Upper lobe of right lung (tissue), 1 donor: ENCODE data around the gene TMEM69. TPM values are rescaled to one million over a fixed set of nuclear protein-coding genes. Genes with fewer than 3 reads are reported as not detected.
A peak's percentile ranks its signal among the peaks of the same experiment; 100 is the strongest.
"Not testable (repeated sequence)": the region's sequence is repeated elsewhere in the genome, so short reads cannot be mapped to it uniquely, and the experiment has no call there.

Source experiments
- ATAC-seq: fragments of 200-7000 bp; cut with Tn5 transposase; one replicate; pipeline ENCODE4 v1.9.1; 2020; ENCODE audit warnings: mild to moderate bottlenecking, moderate library complexity
- DNase-seq: peaks from one replicate; pipeline ENCODE4 v3.0.0-alpha.2; 2020
- H3K27ac ChIP-seq: fragments of 200-600 bp; one replicate; pipeline ENCODE4 v1.8.0; 2022
- H3K27me3 ChIP-seq: fragments of 200-600 bp; one replicate; pipeline ENCODE4 v1.8.0; 2022; ENCODE audit warnings: mild to moderate bottlenecking
- H3K36me3 ChIP-seq: fragments of 200-600 bp; one replicate; pipeline ENCODE4 v1.8.0; 2022
- H3K4me1 ChIP-seq: fragments of 200-600 bp; one replicate; pipeline ENCODE4 v1.8.0; 2022
- H3K4me3 ChIP-seq: fragments of 200-600 bp; one replicate; pipeline ENCODE4 v1.8.0; 2022; ENCODE audit warnings: mild to moderate bottlenecking
- H3K9me3 ChIP-seq: fragments of 200-600 bp; one replicate; pipeline ENCODE4 v1.8.0; 2022
- intact Hi-C: fragments of 100-400 bp; cut with DNase I; formaldehyde crosslinking; loops from one replicate; pipeline ENCODE4 v1.11.0; 2022
- total RNA-seq: library from RNA; stranded (reverse); fragmentation: NEBNext Ultra II Directional; extraction: Animal tissue kit (Norgen Biotek cat#: 25700); gene quantifications from one replicate; pipeline ENCODE4 v1.2.1, GENCODE V29; 2021
- TF ChIP-seq, protein P1 (sequence below): fragments of 200-600 bp; IDR thresholded peaks from one replicate; pipeline ENCODE4 v1.8.0; 2022; ENCODE audit warnings: antibody characterized with exemption
- donor health status: DM: no; HTN: yes; CAD: no; lungs with severe emphysema.

TMEM69 gene
- total RNA-seq, 1 donor from 2014 or later: 15.5 TPM

DNA sequence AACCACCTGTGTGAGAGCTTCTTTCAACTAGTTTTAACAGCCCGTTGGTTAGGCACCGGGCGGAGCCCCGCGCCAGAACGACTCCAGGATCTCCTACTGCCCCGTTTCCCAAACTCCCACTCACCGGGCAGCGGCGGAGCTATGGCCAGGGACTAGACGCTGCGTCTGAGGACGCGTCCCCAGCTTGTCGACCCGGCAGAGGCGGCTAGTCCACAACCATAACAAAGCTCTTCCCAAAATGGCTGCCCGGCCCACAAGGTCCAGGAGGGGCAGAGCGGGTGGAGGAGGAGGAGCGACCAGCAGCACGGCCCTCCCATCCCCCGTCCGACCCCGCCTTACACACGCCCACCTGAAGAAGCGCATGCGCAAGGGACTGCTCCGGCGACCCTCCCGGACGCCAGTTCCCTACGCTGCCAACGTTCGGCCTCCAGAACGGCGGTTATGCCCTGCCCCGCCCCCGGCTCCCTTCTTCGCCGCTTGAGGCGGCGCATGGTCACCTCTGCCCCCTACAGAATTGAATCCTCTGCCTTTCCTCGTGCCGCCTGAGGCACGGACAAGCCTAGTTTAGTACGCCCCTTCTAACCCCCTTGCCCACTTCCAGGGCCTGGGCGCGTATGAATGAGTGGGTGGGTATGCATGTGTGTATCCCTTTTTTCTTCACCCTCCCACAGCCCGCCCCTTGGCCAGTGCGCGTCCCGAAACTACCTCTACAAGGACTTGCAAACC lies 1.5 kb upstream of the TMEM69 start, which contains the start of gene GPBP1L1:
GPBP1L1 (minus strand) TSS at position 246 of the 726 bp plus-strand sequence. CDS start 27,446 bp downstream, outside the sequence.
- Histone ChIP-seq H3K27ac (peak within 1 kb of the TSS; percentile 99), H3K9me3 (no peaks in the 10 kb centered on the region), H3K4me1 (peaks cover 49% of the 10 kb centered on the region), H3K4me3 (peak within 1 kb of the TSS; percentile 74), H3K27me3 (no peaks in the 10 kb centered on the region), H3K36me3 (no peaks in the 10 kb centered on the region)
- ATAC-seq: peak; percentile 92
- intact Hi-C loops: no loop called here
- TF ChIP-seq, protein P1, sequence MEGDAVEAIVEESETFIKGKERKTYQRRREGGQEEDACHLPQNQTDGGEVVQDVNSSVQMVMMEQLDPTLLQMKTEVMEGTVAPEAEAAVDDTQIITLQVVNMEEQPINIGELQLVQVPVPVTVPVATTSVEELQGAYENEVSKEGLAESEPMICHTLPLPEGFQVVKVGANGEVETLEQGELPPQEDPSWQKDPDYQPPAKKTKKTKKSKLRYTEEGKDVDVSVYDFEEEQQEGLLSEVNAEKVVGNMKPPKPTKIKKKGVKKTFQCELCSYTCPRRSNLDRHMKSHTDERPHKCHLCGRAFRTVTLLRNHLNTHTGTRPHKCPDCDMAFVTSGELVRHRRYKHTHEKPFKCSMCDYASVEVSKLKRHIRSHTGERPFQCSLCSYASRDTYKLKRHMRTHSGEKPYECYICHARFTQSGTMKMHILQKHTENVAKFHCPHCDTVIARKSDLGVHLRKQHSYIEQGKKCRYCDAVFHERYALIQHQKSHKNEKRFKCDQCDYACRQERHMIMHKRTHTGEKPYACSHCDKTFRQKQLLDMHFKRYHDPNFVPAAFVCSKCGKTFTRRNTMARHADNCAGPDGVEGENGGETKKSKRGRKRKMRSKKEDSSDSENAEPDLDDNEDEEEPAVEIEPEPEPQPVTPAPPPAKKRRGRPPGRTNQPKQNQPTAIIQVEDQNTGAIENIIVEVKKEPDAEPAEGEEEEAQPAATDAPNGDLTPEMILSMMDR: no peak
- peak; percentile 99 for DNase-seq

DNA sequence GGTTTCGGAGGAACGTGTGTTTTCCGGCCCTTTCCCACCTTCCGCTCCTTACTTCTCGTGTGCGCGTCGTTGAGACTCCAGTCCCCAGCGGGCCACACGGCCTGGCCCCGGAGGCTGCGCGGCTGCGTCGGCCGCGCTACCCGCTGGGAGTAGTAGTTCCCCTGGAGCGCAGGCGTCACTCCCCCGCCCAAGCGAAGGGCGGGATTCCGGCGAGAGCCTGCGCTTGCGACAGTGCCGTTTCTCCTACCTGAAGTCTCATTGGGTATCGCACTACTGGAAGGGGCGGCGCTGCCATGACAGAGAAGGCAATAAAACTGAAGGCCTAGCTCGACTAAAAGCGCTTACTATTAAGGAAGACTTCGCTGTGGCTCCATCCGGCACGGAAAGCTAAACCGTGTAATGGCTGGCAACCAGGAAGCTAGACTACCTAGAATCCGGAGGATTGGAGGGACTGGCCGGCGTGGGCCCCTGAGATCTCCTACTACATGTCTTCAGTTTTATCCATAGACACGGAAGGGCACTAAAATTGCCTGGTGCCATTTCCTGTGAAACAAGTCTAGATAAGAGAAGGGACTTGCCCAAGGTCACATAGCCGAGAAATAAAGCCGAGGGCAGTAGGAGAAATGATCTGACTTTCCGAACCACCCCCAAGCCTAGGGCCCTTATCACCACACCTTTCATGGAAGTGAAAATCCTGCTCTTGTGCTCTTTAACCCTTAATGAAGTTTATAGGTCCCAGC lies 797 bp upstream of the TMEM69 start:
- peak overlapping the region; percentile 99 for H3K27ac ChIP-seq
- H3K4me1 ChIP-seq: peaks cover 41% of the 10 kb centered on the region
- H3K36me3 ChIP-seq: peaks cover under 1% of the 10 kb centered on the region
- no peaks in the 10 kb centered on the region for H3K9me3 ChIP-seq
- no peaks in the 10 kb centered on the region for H3K27me3 ChIP-seq
- ATAC-seq: peak; percentile 96
- peak; percentile 99 for DNase-seq
- H3K4me3 ChIP-seq: peak overlapping the region; percentile 74
- TF ChIP-seq, protein P1: no peak
- intact Hi-C loops: no loop called here

DNA sequence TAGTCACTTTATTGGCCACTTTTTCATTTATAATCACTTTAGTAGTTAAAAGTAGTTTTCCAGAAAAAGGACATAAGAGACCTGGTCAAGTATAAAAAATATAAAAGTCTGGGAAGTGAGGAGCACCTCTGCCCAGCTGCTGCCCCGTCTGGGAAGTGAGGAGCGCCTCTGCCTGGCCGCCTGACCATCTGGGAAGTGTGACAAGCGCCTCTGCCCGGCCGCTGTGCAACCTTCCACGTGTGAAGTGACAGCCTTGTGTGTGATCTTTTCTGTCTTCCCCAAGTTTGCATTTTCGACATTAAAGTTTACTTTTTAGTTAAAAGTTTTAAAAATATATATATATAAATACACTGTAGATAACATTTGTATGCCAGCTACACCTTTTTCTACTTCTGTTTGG lies 5.8 kb downstream of the TMEM69 start:
- ATAC-seq, DNase-seq, H3K4me3 ChIP-seq, H3K4me1 ChIP-seq, intact Hi-C loops, H3K9me3 ChIP-seq, H3K27me3 ChIP-seq, H3K27ac ChIP-seq: not testable (repeated sequence)
- H3K36me3 ChIP-seq: peaks cover 52% of the 10 kb centered on the region

DNA sequence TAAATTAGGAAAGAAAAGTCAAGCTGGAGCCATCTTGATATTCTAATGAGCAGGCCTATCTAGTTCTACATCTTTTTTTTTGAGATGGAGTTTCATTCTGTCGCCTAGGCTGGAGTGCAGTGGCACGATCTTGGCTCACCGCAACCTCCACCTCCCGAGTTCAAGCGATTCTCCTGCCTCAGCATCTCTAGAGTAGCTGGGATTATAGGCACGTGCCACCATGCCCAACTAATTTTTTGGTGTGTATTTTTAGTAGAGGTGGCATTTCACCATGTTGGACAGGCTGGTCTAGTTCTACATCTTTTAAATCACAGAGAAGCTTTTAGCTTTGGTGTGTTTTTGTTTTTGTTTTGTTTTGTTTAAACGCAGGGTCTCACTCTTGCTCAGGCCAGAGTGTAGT lies 6.8 kb downstream of the TMEM69 start:
- H3K9me3 ChIP-seq: no peaks in the 10 kb centered on the region

DNA sequence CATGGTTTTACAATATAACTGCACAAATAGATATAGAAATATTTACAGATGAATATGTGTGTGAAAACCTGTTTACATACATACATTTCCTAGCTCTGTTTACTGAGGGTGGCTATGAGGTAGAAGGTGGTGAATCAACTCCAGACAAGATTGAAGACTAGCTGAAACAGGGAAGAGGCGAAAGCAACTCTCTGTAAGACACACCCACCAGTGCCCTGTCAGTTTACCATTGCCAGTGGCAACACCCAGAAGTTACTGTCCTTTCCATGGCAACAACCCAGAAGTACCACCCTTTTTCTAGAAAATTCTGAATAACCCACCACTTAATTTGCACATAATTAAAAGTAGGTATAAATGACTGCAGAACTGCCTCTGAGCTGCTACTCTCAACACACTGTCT lies 16.7 kb downstream of the TMEM69 start:
- Histone ChIP-seq H3K27ac (no peak overlapping the region), H3K27me3 (no peaks in the 10 kb centered on the region), H3K4me3 (no peak overlapping the region), H3K4me1 (no peaks in the 10 kb centered on the region), H3K9me3 (no peaks in the 10 kb centered on the region), H3K36me3 (peaks cover 7% of the 10 kb centered on the region)
- ATAC-seq: no peak
- TF ChIP-seq, protein P1: no peak
- DNase-seq: no peak
- intact Hi-C loops: no loop called here

More for the DNA sequence above, 6.8 kb downstream of the TMEM69 start:
- intact Hi-C loops: no loop called here
- TF ChIP-seq, protein P1: no peak
- ATAC-seq: no peak
- Histone ChIP-seq H3K36me3 (peaks cover 58% of the 10 kb centered on the region), H3K27me3 (no peaks in the 10 kb centered on the region), H3K4me3 (no peak overlapping the region), H3K27ac (no peak overlapping the region), H3K4me1 (no peaks in the 10 kb centered on the region)
- no peak for DNase-seq

DNA sequence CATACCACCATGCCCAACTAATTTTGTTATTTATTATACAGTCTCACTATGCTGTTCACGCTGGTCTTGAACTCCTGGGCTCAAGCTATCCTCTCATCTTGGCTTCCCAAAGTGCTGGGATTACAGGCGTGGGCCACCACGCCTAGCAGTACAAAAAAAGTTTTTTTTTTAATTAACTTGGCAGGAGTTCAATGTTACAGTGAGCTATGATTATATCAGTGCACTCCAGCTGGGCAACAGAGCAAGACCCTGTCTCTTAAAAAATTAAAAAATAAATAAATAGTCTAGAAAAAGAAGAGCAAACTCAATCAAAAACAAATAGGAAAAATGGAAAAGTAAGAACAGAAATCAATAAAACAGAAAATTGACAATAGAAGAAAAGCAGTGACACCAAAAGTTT lies 25.7 kb downstream of the TMEM69 start:
- Histone ChIP-seq H3K27me3 (no peaks in the 10 kb centered on the region), H3K9me3 (no peaks in the 10 kb centered on the region), H3K4me1 (no peaks in the 10 kb centered on the region), H3K27ac (no peak overlapping the region), H3K36me3 (peaks cover 31% of the 10 kb centered on the region), H3K4me3 (no peak overlapping the region)
- DNase-seq (no peak), ATAC-seq (no peak)
- TF ChIP-seq, protein P1: no peak
- intact Hi-C loops: no loop called here
